Hindlimb muscle (tissue), 1 donor: ENCODE measurements around the gene ITIH1. TPM values are rescaled to one million over a fixed set of nuclear protein-coding genes. Genes with fewer than 3 reads are reported as not detected.

Experiments used
- DNase-seq: peaks from one replicate; pipeline ENCODE4 v3.0.0-alpha.2; 2013
- polyA plus RNA-seq: library from polyadenylated mRNA; unstranded; fragments of 120-200 nt; gene quantifications from one replicate; pipeline ENCODE4 v1.2.1, GENCODE V29; 2013; ENCODE audit not compliant: insufficient read length

ITIH1 gene
- polyA plus RNA-seq, 1 donor: 0.13 TPM

GRCh38 chr3:52816654-52817053 lies 39.3 kb downstream of the ITIH1 start:
- no peak for DNase-seq

GRCh38 chr3:52817221-52817620 lies 39.8 kb downstream of the ITIH1 start:
- DNase-seq: no peak

- no peak for DNase-seq
Measured at GRCh38 chr3:52817860-52818259, 40.5 kb downstream of the ITIH1 start.

DNA sequence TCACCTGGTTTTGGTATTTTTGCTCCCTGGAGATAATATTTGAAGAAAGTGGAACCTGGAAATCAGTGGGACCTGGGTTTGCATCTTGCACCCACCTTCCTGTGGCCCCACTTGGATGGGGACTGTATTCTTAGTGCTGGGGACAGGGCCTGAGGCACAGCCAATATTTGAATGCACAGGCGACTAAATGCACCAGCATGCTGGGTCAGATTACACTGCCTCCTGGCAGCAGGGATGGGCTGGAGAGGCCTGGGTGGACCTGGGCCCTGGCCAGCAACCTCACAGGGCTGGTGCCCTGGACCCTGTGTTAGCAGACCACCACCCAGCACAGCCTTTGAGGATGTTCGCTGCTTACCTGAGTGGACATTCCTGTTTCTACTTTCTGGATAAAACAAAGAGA lies 42.5 kb downstream of the ITIH1 start:
- DNase-seq: no peak

DNA sequence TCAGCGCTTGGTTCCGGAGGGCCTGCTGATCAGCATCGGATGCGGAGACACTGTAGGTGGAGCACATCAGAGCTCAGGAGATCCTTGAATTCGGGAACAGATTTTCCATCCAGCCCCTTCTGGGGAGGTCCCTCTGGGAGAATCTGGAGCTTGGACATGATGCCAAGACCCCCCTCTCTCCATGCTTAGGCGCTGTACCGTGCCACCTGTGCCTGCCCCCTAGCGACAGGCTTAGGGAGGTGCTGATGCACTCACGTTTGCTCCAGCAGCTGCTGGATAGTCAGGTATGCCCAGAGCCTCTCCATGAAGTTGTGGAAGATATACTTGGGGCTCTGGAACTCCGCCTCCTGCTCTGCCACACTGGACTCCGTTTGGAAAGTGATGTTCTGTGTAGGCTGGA lies 43.3 kb downstream of the ITIH1 start:
- DNase-seq: no peak

- no peak for DNase-seq
Measured at GRCh38 chr3:52822363-52822762, 45.0 kb downstream of the ITIH1 start.

GRCh38 chr3:52824037-52824436 lies 46.6 kb downstream of the ITIH1 start:
- no peak for DNase-seq

GRCh38 chr3:52827441-52827840 lies 50.0 kb downstream of the ITIH1 start:
- DNase-seq: no peak

- no peak for DNase-seq
Measured at GRCh38 chr3:52827866-52828376, 50.5 kb downstream of the ITIH1 start.

- DNase-seq: no peak
Measured at GRCh38 chr3:52829482-52829881, 52.1 kb downstream of the ITIH1 start.

DNA sequence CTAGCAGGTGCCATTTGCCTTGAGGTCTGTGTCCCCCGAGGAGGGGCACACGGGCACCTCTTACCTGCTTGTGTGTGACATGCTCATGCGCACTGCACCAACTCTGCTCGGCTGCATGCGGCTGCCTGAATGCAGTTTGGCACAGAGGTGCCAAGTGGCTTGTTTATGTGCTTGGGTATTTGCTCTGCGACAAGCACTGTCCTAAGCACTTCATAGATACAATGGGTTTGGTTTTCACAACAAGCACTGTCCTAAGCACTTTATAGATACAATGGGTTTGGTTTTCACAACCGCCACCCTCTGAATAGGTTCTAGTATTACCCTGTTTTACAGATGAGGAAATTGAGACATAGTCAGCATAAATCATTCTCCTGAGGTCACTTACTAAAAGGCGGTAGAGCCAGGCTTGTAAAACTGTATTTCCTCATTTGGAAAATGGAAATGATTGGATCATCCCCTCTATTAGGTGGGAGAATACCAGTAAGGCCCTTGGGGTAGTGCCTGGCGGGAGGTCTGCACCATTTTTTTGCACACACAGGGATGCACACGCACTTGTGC lies 52.6 kb downstream of the ITIH1 start:
- DNase-seq: no peak

- DNase-seq: no peak
Measured at GRCh38 chr3:52830535-52831258, 53.3 kb downstream of the ITIH1 start, which contains the start of gene ITIH4. Gene ITIH4 (minus strand): TSS chr3:52830672. CDS start chr3:52830642, 30 bp downstream.

DNA sequence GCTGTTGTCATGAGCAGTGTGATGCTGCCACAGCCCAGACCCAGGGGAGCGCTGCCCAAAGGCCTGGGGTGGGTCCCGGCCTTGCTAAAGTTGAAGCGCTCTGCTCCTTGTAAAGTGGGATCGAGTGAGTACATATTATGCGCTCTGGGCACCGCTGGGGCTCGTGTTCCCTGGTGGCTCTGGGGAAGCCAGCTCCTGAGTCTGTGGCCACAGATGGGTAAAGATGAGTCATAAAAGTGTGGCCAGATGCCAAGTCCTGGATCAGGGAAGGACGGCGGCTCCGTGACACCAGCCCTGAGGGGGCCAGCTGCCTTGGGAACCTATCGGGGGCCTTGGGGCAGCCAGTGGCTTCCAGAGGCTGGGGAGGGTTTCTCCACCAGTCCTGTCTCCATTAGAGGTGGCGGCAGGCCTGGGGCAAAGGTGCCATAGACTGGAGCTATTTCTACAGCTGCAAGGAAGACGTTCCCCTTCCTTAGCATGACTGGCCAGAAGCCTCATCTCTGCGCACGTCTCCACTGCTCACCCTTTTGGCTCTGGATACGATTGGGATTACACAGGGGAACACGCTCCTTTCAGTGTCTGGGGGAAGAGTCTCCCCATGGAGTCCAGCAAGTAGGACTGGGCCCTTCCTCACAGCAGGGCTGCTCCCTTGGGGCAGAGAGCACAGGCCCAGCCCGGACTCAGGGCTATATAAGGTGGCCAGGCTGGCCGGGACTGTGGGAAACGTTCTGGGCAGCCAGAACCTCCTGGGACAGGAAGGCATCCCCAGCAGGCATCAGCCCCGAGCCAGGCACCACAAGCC lies 54.3 kb downstream of the ITIH1 start:
- no peak for DNase-seq

- DNase-seq: no peak
Measured at GRCh38 chr3:52833202-52833601, 55.8 kb downstream of the ITIH1 start.

DNA sequence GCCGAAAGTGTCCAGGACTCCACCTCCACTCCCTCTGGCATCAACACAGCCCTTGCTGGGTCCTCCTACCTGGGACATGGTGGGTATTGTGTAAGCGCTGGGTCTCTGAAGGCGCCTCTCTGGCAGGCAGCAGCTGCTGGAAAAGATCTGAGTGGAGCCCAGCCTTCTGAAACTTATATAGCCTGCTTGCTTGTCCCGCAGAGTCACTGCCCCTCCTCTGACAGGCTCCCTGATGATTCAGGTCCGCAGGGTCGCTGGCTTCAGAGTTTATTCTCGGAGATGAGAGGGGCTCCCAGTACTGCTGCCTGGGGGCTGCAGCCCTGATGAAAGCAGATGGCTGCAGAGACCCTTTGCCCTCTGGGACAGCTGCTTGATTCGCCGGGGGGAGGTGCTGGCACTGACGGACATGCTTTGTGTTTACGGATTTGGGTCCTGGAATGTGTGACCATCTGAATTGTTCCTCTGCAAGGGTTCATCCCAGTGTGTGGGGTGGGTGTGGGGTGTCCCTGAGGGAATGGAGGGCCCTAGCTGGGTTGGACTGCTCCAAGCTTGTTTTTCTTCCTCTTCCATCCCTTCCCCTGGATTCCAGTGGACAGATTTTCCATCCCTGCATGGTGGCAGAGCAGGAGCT lies 57.6 kb downstream of the ITIH1 start, which contains the start of gene MUSTN1:
Gene MUSTN1, minus strand, starts transcription at position 149 of the 631 bp plus-strand sequence. Its CDS starts 71 bp downstream, at position 78.
- peak; percentile 51 for DNase-seq

DNA sequence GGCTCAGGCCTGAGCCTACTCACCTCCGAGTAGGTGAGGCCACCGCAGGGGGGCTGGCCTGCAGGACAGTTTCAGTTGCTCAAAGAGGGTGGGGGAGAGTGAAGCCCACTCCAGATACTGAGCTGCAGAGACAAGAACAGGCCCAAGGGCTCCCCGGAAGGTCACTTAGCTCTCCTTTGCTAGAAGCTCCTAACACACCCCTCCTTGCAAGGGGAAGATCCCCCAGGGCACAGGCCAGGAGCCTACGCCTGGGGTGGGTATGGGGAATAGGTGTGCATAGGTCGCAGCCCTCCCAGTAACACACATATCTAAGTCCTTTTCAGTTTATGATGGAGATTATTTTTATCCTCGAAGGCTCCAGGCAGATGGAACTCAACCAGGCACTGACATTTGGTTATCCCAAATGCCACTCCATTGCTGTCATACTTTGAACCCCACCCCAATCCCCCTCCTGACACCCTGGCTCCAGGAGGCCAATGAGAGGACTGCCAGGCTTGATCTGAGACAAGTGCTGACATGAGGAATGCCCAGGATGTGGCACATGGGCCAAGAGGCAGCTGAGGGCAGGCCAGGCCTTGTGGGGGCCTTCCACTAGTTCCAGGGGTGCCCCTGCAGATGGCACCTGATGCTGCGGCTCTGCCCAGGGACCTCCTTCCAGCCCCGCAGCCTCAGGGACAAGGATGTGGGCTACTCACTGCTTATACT lies 58.5 kb downstream of the ITIH1 start:
- DNase-seq: no peak

DNA sequence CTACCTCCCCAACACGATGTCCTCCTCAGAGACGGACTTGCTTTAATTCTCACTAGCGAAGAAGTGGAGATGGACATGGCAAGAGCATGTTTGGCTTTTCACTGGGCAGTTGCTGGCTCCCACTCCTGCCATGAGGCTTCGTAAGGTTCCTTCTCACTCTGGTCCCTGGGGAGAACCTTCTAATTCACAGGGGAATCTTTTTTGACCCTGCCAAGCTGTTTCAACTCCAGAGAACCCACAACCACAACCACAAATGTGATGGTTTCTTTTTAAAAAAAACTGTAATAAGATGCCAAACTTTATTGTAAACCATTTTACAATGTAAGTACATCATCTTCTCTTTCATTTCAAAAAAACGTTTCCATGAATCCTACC lies 59.1 kb downstream of the ITIH1 start:
- no peak for DNase-seq

- no peak for DNase-seq
Measured at GRCh38 chr3:52836986-52837385, 59.6 kb downstream of the ITIH1 start.

DNA sequence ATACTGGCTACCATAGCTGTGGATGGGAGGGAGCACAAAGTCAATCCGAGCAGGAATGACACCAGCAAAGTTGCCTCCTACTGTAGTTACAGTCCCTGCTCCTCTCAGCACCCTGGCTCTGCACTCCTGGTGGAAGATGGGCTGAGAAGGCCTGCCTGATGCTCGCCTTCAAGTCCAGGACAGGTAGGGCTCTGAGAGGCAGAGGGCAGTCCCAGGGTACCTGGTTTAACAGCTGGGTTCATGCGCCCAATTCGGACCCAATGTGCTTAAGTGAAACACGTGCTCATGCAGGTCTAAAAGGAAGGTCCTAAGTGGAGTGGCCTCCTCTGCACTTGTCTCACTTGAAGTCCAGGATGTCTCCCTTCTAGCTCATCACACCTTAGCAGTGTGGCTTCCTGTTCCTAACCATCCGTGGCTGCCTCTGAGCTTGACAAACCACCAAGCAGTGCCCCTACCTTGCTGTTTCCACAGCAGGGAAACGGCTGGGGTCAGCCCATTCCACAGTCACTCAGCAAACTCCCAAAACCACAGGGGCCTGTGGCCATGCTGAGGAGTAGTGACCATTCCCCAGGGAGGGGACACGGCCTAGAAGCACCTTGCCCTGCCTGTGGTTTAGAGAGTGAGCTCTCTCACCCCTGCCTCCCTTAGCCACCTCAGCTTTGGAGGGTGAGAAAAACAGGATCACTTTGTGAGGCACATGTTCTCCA lies 61.3 kb downstream of the ITIH1 start:
- DNase-seq: no peak

DNA sequence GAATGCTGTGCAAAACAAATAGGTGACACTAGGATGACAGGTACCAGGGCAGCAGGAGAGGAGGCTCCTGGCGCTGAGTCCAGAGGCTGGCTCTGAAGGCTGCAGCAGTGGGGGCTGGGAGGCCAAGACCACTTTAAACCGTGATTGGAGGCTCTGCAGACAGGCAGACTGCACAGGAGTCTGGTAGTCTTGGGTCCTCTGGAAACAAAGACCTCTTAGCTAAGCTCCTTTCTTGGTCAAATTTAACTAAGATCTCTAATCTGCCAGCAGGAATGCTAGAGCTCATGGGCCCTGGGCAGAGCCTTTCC lies 61.8 kb downstream of the ITIH1 start:
- DNase-seq: no peak

DNA sequence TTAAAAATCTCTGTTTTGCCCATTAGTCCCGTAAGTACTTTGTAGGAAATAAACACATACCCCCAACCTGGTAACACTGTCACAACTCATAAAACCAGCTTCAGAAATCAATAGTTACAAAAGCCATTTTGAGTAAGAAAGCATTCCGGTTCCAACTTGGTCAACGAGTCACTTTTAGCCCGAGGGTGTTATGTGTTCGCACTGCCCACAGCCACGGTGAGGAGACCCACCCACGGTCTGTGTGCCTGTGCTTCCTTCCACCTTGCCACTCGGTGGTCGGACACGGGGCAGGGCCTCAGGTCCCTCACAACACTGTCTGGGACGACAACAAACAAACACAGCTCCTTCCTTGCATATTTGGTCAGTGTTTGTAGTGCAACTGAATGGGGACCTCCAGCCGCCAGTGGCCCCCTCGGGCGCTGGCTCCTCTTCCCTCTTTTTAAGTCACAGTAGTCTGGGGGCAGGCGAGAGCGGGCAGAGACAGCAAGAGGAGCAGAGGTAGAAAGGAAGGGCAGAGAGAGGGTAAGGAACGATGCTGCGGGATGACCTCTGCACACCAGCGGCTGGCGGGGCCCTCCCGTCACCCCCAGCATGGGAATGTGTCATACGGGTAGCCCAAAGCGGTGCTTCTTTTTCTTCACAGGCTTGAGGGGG lies 62.6 kb downstream of the ITIH1 start:
- no peak for DNase-seq
